HL-60 (cell line): ENCODE data around the gene ZNF358.

ENCODE experiments used
- DNase-seq, 2 experiments: peaks; one replicate each; pipeline ENCODE4 v3.0.0-alpha.2; 2010 to 2020; ENCODE audit warnings: low read depth in 1 of 2, low spot score in 1 of 2
- H3K27ac ChIP-seq: fragments of 250-450 bp; sonication (Bioruptor Pico); replicated peaks from 2 replicates; pipeline ENCODE4 v1.5.1; 2020; ENCODE audit warnings: mild to moderate bottlenecking, moderate library complexity
- H3K27me3 ChIP-seq: fragments of 250-450 bp; sonication (Bioruptor Pico); 2 replicates; pipeline ENCODE4 v1.5.1; 2021; ENCODE audit warnings: mild to moderate bottlenecking, moderate library complexity; ENCODE audit not compliant: insufficient read depth, poor library complexity, severe bottlenecking
- H3K4me3 ChIP-seq: replicated peaks from 2 replicates; pipeline ENCODE4 v1.5.1; 2011; ENCODE audit warnings: mild to moderate bottlenecking, control low read depth, low read length; ENCODE audit not compliant: insufficient read depth
- CTCF ChIP-seq: IDR thresholded peaks from one replicate; pipeline ENCODE4 v1.5.1; 2011; ENCODE audit warnings: low read length, control low read depth, inconsistent platforms; ENCODE audit not compliant: insufficient read depth
- GABPA ChIP-seq: IDR thresholded peaks from 2 replicates; pipeline ENCODE4 v1.6.1; 2012; ENCODE audit warnings: low read depth
- POLR2AphosphoS5 ChIP-seq: IDR thresholded peaks from 2 replicates; pipeline ENCODE4 v1.6.1; 2012; ENCODE audit warnings: low read depth
- REST ChIP-seq: IDR thresholded peaks from 2 replicates; pipeline ENCODE4 v1.6.1; 2012; ENCODE audit warnings: low read depth; ENCODE audit not compliant: insufficient replicate concordance
- SPI1 ChIP-seq: IDR thresholded peaks from 2 replicates; pipeline ENCODE4 v1.6.1; 2012; ENCODE audit warnings: low read depth, mild to moderate bottlenecking, borderline replicate concordance

ZNF358 gene

GRCh38 chr19:7562646-7563393, 46.9 kb downstream of the ZNF358 start:
- no peak overlapping the region for H3K27ac ChIP-seq
- TF ChIP-seq POLR2AphosphoS5 (no peak), REST (peak; percentile 100)
- H3K4me3 ChIP-seq, result no peak overlapping the region
- DNase-seq, result no peak
- no peaks in the 10 kb centered on the region for H3K27me3 ChIP-seq

- Histone ChIP-seq H3K4me3 (no peak overlapping the region), H3K27me3 (no peaks in the 10 kb centered on the region), H3K27ac (no peak overlapping the region)
- TF ChIP-seq REST (no peak), CTCF (no peak), POLR2AphosphoS5 (no peak)
- DNase-seq, result no peak
These were observed 49.0 kb downstream of the ZNF358 start for GRCh38 chr19:7564866-7565265.

- H3K4me3 ChIP-seq, result no peak overlapping the region
- TF ChIP-seq SPI1 (no peak), CTCF (no peak), POLR2AphosphoS5 (no peak), GABPA (no peak), REST (no peak)
- no peak for DNase-seq
- no peak overlapping the region for H3K27ac ChIP-seq
- H3K27me3 ChIP-seq, result no peaks in the 10 kb centered on the region
These were observed 49.4 kb downstream of the ZNF358 start for GRCh38 chr19:7565332-7565731.
